CD4-positive, alpha-beta T cell treated with Interleukin-2 at 100 ng/mL for 4 hours (primary cell): ENCODE data around the gene DENND1B.
"Not testable (repeated sequence)": the region's sequence is repeated elsewhere in the genome, so short reads cannot be mapped to it uniquely, and the experiment has no call there.

ENCODE experiments used
- DNase-seq: peaks from one replicate; pipeline ENCODE4 v3.0.0-alpha.2; 2020; ENCODE audit warnings: low spot score

DENND1B gene

DNA sequence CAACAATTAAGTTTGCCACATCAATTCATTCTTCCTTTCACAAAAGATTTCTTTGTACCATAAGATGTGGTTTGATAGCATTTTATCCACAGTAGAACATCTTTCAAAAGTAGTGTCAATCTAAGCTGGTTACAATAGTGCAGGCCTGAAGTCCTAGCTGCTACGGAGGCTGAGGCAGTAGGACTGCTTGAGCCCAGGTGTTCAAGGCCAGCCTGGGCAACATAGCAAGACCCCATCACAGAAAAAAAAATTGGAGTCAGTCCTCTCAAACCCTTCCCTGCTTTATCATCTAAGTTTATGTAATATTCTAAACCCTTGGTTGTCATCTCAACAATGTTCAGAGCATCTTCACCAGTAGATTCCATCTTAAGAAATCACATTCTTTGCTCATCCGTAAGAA is 31.7 kb downstream of the DENND1B start:
- no peak for DNase-seq

DNA sequence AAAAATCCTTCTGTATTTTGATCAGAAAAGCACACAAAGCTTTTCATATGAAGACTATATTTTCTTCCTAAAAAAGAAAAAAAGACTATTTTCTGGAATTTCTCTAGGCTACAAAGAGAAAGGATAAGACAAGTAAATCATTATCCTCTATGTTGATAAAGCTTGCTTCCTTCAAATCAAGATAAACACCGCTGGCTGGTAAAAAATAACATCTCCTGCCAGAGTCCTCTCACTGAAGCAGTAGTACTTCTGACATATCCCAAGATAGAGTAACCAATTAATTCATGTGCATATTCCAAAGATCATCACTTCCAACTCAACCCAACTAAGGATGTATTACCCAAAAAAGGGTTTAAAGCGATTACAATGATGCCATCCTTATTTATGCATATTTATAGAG is 34.3 kb downstream of the DENND1B start:
- no peak for DNase-seq

DNA sequence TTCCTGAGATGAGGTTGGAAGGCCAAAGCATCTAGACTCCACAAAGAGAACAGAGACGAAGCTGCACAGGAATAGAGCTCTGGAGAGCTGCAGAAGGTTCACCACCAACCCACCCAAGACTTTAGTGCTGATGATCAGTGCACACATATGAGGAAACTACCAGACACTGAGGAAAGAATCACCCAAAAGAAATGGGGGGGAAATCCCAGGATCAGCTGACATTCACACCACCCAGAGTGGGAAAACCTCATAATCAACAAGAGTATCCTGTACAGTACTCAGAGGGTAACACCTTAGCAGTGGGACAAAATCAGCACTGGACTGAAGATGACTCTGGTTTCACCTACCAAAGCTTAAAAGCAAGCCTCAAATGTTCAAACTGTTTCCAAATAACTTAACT is 36.4 kb downstream of the DENND1B start:
- DNase-seq: no peak

DNA sequence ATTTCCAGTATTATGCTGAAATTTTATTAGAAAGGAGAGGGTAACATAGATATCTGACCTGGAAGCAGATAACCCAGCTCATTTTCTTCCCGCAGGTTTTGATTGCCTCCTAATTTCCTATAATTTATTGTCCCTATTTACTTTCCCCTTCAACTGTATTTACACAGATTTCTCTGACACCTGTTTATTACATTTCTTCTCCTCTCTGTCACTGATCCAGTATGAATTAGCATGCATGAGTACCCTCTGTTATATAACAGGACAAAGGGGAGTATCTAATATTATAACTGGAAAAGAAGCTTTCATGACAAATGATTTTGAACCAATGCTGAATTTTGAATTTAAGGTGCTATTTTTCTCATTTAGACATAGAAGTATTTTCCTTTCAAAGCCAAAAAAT is 37.4 kb downstream of the DENND1B start:
- no peak for DNase-seq

DNA sequence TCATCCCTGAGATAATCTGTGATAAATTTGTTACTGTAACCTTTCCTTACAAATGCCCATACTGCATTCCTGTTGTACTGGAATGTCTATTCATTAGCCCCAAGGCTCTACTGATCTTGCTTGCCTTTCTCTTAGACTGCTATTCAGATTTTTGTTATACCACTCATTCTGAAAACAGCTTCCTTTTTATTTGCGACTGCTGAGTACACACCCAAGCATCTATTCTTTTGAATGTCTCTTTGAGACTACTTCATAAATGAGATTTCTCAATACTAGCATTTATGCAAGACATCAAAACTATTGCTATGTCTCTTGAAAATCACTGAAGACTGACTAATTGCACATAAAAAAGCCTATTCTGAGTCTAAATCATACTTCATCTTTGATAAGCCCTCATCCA is 38.6 kb downstream of the DENND1B start:
- DNase-seq: no peak

DNA sequence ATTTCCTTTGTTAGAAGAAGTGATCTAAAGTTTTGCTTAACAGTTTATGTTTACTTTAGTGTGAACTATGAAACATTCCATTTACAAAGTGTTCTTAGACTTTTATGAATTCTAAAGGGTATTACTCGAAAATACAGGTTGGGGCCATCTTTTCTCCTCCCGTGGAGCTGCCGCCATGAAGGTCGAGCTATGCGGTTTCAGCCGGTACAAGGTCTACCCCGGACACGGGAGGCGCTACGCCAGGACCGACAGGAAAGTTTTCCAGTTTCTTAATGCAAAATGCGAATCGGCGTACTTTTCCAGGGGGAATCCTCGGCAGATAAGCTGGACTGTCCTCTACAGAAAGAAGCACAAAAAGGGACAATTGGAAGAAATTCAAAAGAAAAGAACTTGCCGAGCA is 39.8 kb downstream of the DENND1B start:
- no peak for DNase-seq

DNA sequence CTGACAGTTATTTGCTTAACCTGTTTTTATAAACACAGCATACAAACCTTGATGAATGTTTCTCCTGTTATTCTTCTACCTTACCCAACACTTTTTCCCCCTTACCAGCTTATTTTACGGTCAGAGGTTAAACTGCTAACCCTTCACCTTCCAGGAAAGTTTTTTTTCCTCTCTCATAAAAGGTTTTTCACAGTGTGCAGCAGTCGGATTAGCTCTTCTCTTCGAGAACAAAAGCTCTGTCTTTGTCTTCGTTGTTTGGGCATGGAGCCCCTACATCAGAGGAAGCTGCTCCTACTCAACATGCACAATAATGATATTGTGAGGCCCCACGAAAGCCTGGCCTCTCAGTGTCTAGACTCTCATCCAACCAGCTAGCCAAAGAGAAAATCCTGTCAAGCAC is 42.0 kb downstream of the DENND1B start:
- DNase-seq: no peak

DNA sequence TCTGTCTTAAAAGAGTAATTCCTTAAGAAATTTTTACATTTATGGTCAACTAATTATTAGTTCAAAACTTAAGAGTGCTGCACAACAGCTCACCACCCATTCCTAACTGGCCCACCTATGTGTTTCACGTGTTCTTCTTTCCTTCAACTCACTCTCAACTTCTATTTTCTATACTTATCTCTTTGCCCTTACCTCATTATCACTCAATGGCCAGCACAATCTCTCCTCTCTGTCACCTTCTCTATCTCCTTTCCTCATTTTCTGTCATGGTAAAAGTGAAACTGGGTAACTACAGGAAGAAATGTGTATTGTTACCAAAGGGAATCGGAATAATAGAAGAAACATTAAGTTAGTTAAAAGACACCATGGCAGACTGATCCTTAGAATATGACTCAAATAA is 43.1 kb downstream of the DENND1B start:
- DNase-seq: no peak

DNA sequence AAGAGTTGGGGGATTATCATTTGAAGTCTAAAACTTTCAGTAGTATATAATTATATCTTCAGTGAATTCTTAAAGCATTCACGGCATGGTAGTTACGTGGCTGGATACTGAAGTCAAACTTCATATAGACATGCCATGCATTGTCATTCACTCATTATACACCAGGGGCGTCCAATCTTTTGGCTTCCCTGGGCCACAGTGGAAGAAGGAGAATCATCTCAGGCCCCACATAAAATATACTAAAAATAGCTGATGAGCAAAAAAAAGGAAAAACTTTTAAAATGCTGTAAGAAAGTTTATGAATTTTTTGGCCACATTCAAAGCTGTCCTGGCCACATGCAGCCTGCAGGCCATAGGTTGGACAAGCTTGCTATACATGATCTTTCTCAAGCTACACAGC is 43.8 kb downstream of the DENND1B start:
- no peak for DNase-seq

DNA sequence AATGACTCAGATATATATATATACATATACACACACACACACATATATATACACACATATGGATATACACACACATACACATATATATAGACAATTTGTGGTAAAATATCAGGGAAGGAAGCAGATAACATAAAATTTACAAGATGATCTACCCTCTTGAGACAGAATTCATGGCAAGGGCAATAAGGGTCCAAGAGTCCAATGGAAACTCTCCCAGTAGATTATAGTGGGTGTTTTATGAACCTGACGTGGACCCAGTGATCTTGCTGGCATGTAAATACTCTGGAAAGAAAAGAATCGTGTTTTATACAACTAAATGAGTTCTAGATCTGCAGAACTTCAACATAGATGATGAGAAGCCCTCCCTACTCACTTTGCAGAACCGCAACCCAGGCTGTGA is 49.3 kb downstream of the DENND1B start:
- DNase-seq: no peak

DNA sequence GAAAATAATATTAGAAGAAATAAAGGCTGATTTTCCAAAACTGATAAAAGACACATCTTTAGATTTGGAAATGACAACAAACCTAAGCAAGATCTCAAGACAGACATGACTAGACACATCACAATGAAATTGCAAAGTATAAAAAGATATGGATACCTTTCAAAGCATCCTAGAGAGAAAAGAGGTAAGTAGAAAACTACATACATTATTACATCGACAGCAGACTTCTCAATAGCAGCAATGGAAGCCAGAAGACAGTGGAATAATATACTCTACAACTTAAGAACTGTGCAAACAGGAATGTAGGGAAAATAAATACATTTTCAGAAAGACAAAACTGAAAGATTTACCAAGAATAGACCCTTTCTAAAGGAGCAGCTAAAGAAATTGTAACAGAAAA is 50.2 kb downstream of the DENND1B start:
- no peak for DNase-seq

DNA sequence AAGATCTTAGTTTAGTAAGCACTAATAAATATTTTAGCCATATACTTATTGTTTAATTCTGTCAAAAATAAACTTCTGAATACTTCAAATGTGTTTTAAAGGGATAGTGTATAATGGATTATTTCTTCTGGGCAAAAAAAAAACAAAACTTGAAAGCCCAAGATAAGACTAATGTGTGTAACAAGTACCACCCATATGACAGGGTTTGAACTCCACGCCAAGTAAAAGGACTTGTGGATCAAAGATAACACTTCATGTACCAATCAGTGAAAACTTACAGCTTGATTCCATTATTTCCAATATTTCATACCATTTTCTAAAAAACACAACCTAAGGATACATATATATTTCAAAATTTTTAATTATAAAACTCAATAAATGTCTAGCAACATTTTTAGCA is 59.5 kb downstream of the DENND1B start:
- no peak for DNase-seq

DNA sequence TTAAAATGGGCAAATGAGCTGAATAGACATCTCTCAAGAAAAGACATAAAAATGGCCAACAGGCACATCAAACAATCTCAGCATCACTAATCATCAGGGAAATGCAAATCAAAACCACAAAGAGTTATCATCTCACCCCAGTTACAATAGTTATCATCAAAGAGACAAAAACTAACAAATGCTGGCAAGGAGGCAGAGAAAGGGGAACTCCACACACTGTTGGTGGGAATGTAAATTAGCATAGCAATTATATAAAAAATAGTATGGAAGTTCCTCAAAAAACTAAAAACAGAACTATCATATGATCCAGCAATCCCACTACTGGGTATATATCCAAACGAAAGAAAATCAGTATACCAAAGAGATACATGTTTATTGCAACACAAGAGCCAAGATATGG is 68.7 kb downstream of the DENND1B start:
- DNase-seq: no peak

DNA sequence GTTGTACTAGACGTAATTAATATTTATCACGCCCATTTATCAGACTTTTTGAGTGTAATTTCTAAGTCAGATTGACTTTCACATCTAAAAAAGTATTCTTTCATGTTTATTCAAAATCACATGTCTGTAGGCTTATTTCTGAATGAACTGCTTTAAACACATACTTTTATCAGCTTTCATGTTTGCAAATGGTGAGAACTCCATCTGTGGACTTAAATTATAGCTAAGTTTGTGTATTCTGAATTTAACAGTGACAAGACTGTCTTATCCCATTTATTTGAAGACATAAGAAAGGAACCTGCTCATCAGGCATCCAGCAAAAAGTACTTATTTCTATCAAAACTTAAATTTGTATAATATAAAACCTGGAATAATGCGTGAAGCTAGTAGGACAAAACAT is 69.3 kb downstream of the DENND1B start:
- DNase-seq: no peak

DNA sequence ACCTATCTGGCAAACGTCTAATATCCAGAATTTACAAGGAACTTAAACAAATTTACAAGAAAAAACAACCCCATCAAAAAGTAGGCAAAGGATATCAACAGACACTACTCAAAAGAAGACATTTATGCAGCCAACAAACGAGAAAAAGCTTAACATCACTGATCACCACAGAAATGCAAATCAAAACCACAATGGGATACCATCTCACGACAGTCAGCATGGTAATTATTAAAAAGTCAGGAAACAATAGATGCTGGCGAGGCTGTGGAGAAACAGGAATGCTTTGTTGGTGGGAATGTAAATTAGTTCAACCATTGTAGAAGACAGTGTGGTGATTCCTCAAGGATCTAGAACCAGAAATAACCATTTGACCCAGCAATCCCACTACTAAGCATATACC is 74.6 kb downstream of the DENND1B start:
- DNase-seq: not testable (repeated sequence)

DNA sequence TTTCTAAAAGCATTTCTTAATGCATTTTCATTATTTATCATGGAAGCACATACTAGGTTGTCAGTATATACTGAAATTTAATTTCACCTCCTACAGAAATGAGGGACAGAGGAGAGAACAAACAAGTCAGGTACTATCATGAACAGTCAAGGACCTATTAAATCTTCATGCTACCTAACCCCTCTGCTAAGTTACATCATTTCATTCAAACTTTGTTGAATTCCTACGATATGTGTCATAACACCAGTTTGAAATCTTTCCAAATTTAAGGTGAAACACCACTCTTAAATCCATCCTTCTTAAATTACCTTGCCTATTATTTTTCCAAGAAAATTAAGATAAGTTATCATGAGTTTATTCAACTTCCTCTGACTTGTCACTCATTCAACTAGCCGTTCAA is 78.9 kb downstream of the DENND1B start:
- no peak for DNase-seq

DNA sequence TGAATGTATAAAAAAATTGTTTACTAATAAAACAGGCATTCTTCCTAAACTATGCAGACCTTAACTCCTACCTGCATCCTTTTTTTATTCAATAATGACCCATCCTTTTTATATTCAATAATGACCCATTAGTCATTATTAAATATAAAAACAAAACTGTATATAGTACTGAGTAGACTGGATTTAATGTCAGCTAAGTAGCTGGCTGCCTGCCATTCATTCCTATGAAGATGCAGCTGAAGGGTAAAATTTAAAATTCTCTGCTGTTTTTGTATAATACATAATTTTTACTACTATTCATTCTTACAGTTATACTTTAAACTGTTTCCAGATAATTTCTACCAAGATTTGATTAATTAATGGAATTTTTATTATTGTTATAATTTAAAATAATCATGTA is 79.3 kb downstream of the DENND1B start:
- no peak for DNase-seq

DNA sequence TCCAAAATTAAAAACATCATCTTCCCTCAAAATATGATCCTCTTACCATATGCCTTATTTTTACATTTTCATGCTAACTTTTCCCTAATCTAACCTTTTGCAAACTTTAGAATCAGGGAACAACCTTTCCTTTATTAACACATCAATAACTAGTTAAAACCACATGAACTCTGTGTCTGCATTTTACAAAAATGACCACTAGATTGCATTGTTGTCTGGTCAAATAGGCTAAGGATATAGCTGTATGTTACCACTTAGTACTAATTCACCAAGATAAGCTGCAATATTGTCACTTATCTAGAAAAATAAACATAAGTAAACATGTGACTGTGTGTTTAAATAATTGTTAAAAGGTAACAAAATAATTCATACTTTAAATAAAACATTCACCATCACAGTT is 82.3 kb downstream of the DENND1B start:
- DNase-seq: no peak

DNA sequence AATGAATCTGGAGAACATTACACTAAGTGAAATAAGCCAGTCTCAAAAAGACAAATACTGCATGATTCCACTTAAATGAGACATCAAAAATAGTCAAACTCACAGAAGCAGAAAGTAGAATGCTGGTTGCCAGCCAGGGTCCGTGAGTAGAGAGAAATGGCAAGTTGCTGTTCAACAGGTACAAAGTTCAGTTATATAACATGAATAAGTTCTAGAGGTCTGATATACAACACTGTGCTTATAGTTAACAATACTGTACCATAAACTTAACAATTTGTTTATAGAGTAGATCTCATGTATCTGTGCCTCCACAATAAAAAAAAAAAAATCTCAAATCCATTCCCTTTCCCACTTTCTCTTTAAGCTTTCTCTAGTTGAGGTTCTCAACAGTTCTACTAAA is 83.5 kb downstream of the DENND1B start:
- DNase-seq: no peak

DNA sequence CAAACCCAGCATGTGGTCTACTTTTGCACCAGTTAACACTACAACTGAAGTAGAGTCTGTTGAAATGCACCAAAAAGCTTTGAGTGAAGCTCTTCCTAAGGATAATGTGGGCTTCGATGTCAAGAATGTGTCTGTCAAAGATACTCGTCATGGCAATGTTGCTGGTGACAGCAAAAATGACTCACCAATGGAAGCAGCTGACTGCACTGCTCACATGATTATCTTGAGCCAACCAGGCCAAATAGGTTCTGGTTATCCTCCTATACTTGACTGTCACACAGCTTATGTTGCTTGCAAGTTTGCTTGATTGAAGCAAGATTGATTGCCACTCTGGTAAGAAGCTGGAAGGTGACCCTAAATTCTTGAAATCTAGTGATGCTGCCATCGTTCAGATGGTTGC is 85.2 kb downstream of the DENND1B start:
- no peak for DNase-seq

DNA sequence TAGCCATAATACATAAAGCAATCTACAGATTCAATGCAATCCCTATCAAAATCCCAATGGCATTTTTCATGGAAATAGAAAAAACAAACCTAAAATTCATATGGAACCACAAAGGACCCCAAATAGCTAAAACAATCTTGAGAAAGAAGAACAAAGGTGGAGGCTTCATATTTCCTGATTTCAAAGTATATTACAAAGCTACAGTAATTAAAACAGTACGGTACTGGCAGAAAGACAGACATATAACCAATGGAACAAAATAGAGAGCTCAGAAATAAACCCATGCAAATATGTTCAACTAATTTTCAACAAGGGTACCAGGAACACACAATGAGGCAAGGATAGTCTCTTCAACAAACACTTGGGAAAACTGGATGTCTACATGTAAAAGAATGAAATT is 87.0 kb downstream of the DENND1B start:
- no peak for DNase-seq

DNA sequence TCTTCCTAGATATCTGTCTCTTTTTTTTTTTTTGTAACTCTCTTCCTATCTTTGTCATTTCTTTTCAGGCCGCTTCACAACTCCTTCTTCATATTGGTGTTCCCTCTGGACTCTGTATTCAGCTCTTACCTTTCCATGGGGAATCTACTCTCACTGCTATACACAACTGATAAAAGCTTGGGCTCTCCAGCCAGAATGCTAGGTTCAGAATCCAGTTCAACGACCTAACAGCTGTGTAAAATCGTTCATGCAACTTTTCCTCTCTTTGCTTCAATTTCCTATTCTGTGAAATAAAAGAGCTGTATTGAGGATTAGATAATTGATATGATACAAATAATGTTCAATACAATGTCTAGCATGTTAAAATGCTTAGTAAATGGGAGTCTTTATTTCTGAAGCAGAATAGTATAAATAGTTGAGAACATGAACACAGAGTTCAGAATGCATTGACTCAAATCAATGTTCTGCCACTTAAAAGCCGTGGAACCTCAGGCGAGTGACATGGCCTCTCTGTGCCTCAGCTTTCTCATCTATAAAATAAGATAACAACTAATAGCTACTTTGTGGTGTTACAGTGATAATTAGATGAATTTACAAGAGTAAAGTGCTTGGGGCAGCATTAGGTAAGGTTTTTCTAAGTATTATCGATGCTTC is 88.5 kb downstream of the DENND1B start:
- DNase-seq: no peak

DNA sequence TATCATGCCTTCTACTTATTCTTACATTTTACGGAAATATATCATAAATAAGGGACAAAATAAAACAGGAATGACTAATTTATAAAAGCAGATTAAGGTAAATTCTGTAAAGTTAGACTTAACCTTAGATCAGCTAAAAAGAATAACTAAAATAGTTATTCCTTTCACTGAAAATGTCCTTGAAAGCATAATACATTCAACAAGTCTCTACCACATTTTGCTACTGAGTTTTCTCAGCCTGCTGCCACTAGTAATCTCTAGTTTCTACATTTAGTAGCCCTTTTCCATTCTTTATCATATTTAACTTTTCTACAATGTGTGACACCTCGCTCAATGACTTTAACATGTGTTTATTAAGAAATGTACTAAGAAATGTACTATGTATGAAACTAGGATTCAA is 89.0 kb downstream of the DENND1B start:
- DNase-seq: no peak

DNA sequence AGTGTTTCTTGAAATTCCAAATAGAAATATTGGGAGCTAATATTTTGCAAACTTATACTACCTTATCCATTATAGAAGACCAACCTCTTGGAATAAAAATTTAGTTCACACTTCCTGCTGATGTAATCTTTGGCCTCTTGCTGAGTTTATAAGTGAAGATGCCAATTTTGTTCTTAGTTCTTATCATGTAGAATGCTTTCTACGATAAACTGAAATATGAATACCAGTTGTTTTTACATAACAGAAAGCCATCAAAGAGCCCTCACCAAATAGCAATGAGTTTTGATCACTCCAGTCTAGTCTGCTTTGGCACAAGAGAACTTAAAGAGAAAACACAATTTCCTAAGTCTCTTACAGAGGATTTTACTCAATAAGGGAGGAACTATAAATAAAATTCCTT is 89.5 kb downstream of the DENND1B start:
- no peak for DNase-seq
